ENCODE results near the gene BLCAP.

GRCh38 chr20:37515876-37516275 lies 11.8 kb downstream of the BLCAP start:
- no peak for TF ChIP-seq CTCF (IDR thresholded peaks at IDR 0.05; ENCODE audit: insufficient read depth, low read depth, low read length)
- TF ChIP-seq EZH2 (IDR thresholded peaks at IDR 0.05; ENCODE audit: insufficient read depth, low read length): no peak

Measured in astrocyte (in vitro differentiated cells and primary cell).